Tibial nerve (tissue), 4 donors: ENCODE measurements around the gene VSTM2L. TPM values are rescaled to one million over a fixed set of nuclear protein-coding genes. Genes with fewer than 3 reads are reported as not detected.

Experiments used
- DNase-seq, 2 donors: peaks; one replicate each; pipeline ENCODE4 v3.0.0-alpha.2; 2019; ENCODE audit warnings: low spot score in 2 of 2
- H3K27ac ChIP-seq, 4 donors: fragments of 200-600 bp; sonication (generic) in 3 of 4; one replicate each; pipeline ENCODE4 v1.5.1; 2017 to 2019; ENCODE audit warnings: mild to moderate bottlenecking in 1 of 4
- H3K27me3 ChIP-seq, 2 donors: fragments of 200-600 bp; sonication (generic) in 1 of 2; one replicate each; pipeline versions ENCODE4 v1.5.1 to v1.6.0; 2017 to 2019
- H3K36me3 ChIP-seq, 3 donors: fragments of 200-600 bp; sonication (generic); one replicate each; pipeline ENCODE4 v1.5.1; 2018 to 2019
- H3K4me1 ChIP-seq, 4 donors: fragments of 200-600 bp; sonication (generic) in 3 of 4; one replicate each; pipeline ENCODE4 v1.5.1; 2017 to 2019
- H3K4me3 ChIP-seq, 4 donors: fragments of 200-600 bp; sonication (generic) in 3 of 4; one replicate each; pipeline ENCODE4 v1.5.1; 2017 to 2019; ENCODE audit warnings: mild to moderate bottlenecking in 1 of 4, moderate library complexity in 1 of 4
- H3K9me3 ChIP-seq, 4 donors: fragments of 200-600 bp; sonication (generic) in 3 of 4; one replicate each; pipeline ENCODE4 v1.5.1; 2017 to 2019
- EP300 ChIP-seq, 2 donors: sonication (generic); formaldehyde crosslinking; IDR thresholded peaks; one replicate each; pipeline ENCODE4 v1.6.1; 2017; ENCODE audit warnings: antibody characterized with exemption in 2 of 2, mild to moderate bottlenecking in 1 of 2
- POLR2A ChIP-seq, 2 donors: fragments of 450-650 bp; IDR thresholded peaks; one replicate each; pipeline ENCODE4 v1.6.1; 2017; ENCODE audit warnings: antibody characterized with exemption in 2 of 2, mild to moderate bottlenecking in 2 of 2, moderate library complexity in 2 of 2
- WGBS, 2 donors: methylation state at CpG; one replicate each; pipeline ENCODE4 v1.1.5; 2018; 5-methylcytosine and 5-hydroxymethylcytosine counted together
- total RNA-seq, 4 donors: library from RNA; depleted of rRNA; stranded (reverse); fragments of >200 nt; gene quantifications; one replicate each; pipeline ENCODE4 v1.1.0, GENCODE V29; 2016
- TF ChIP-seq, protein P1 (sequence below), 5 experiments: fragments of 200-600 bp in 3 of 5; fragments of 450-650 bp in 2 of 5; sonication (generic) in 3 of 5; IDR thresholded peaks; one replicate each; pipeline ENCODE4 v1.5.1; 2016 to 2019; ENCODE audit warnings: antibody characterized with exemption in 5 of 5, mild to moderate bottlenecking in 3 of 5, moderate library complexity in 2 of 5

Gene VSTM2L
- total RNA-seq, 4 donors from 2014 or later = 0.44 TPM; not detected in 3

DNA sequence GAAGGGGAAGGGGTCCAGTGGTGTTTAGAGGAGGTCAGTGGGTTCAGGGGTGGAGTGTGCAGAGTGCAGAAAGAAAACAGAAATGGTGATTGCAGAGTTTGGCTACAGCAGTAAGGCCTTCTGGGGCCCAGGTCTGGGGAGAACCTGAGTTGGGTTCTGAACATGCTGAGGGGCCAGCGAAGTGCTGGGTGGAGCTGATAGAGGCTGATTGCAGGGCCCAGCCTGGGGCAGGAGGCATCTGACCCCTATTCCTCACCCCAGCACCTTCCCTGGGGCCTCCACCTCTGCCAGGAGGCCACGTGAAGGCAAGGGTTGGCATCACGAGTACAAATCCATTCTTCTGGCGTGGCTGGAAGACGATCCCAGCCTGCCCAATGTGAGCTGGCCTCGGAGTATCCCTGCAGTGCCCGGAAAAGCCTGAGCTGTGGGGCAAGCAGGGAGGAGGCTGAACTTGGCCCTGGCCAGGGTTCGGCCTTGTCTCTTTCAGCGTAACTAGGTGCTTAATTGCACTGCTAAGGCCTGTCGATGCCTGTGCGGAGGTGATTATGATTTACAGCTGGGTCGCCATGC, 35.3 kb downstream of the VSTM2L start:
- no peak overlapping the region for H3K27ac ChIP-seq
- H3K4me3 ChIP-seq = no peak overlapping the region
- 68 to 74% methylated on average over 12 of the region's 12 CpGs for WGBS, 2 donors
- peaks cover 0 to 4% (median 0%) of the 10 kb centered on the region in 4 donors for H3K9me3 ChIP-seq
- TF ChIP-seq POLR2A (IDR thresholded peaks at IDR 0.05) = no peak
- TF ChIP-seq EP300 (IDR thresholded peaks at IDR 0.05) = no peak
- TF ChIP-seq, protein P1, sequence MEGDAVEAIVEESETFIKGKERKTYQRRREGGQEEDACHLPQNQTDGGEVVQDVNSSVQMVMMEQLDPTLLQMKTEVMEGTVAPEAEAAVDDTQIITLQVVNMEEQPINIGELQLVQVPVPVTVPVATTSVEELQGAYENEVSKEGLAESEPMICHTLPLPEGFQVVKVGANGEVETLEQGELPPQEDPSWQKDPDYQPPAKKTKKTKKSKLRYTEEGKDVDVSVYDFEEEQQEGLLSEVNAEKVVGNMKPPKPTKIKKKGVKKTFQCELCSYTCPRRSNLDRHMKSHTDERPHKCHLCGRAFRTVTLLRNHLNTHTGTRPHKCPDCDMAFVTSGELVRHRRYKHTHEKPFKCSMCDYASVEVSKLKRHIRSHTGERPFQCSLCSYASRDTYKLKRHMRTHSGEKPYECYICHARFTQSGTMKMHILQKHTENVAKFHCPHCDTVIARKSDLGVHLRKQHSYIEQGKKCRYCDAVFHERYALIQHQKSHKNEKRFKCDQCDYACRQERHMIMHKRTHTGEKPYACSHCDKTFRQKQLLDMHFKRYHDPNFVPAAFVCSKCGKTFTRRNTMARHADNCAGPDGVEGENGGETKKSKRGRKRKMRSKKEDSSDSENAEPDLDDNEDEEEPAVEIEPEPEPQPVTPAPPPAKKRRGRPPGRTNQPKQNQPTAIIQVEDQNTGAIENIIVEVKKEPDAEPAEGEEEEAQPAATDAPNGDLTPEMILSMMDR (IDR thresholded peaks at IDR 0.05) = no peak
- H3K4me1 ChIP-seq = no peaks in the 10 kb centered on the region
- H3K36me3 ChIP-seq = no peaks in the 10 kb centered on the region
- no peaks in the 10 kb centered on the region for H3K27me3 ChIP-seq
- no peak for DNase-seq

DNA sequence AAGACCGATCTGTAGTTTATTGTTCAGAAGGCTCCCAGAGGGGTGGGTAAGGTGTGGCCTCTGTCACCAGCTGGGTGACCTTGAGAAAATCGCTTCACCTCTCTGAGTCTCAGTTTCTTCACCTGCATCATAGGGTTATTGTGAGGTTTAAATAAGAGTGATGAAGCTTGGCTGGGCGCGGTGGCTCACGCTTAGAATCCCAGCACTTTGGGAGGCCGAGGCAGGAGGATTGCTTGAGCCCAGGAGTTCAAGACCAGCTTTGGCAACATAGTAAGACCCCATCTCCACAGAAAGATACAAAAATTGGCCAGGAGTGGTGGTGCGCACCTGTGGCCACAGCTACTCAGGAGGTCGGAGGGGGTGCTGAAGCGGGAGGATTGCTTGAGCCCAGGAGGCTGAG, 36.0 kb downstream of the VSTM2L start:
- H3K36me3 ChIP-seq = no peaks in the 10 kb centered on the region
- no peak overlapping the region for H3K4me3 ChIP-seq
- peaks cover 0 to 4% (median 0%) of the 10 kb centered on the region in 4 donors for H3K9me3 ChIP-seq
- DNase-seq = no peak
- H3K27me3 ChIP-seq = no peaks in the 10 kb centered on the region
- WGBS, 2 donors = 93 to 95% methylated on average over 9 of the region's 9 CpGs
- no peak overlapping the region for H3K27ac ChIP-seq
- no peak for TF ChIP-seq EP300 (IDR thresholded peaks at IDR 0.05)
- no peaks in the 10 kb centered on the region for H3K4me1 ChIP-seq

DNA sequence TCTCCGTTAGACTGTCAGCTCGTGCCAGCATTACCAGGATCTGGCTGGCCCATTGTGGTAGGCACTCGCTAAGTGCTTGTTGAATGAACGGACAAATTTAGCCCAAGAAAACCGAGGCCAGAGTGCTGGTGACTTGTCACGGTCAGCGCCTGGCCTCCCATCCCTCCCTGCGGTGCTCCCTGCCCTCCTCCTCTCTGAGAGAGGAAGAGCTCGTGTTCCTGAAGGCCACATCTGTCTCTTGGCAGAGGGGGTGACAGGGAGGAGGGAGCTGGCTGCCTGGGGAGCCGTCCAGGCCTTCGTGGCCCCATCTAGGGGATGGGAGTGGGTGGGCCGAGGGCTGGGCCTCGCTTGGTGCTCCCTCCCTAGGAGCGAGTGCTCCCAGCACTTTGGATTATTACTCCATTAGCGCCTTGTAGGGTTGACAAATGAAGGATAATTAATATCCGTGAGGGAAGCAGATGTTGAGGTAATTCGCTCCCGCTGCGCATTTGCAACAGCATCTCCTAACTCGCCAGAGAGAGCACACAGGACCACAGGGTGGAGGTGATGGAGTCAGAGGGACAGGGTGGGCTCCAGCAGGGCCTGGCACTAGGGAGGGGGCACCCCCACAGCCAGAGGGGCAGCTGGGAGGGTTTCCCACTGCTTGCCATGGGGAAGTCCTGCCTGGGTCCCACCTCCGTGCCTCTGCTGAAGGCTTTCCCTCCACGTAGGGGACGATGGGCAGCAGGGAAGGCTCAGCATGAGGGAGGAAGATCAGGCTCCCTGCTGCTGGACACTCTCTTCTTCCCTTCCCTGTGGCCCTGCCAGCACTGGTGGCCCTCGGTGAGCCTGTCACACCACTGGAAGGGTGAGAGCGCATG, 37.0 kb downstream of the VSTM2L start:
- H3K27me3 ChIP-seq = no peaks in the 10 kb centered on the region
- no peak overlapping the region for H3K27ac ChIP-seq
- no peak overlapping the region for H3K4me3 ChIP-seq
- no peak for DNase-seq
- no peaks in the 10 kb centered on the region for H3K4me1 ChIP-seq
- WGBS, 2 donors = 76 to 78% methylated on average over 22 to 24 of the region's 25 CpGs
- H3K9me3 ChIP-seq = peaks cover 0 to 4% (median 0%) of the 10 kb centered on the region in 4 donors
- H3K36me3 ChIP-seq = no peaks in the 10 kb centered on the region
- no peak for TF ChIP-seq EP300 (IDR thresholded peaks at IDR 0.05)

DNA sequence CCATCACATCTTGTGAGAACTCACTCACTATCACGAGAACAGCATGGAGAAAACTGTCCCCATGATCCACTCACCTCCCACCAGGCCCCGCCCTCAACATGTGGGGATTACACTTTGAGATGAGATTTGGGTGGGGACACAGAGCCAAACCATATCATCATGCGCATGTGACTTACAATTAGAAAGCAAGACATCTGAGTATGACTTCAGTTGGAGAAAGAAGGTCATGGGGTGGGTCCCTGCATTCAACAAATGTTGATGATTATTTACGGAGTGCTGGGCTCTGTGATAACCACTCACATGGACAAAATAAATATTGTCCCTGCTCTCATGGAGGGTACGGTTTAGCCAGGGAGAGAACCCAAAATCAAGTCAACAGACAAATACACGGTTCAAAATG, 37.9 kb downstream of the VSTM2L start:
- Histone ChIP-seq H3K4me3 (no peak overlapping the region), H3K27ac (no peak overlapping the region), H3K9me3 (peaks cover 0 to 4% (median 0%) of the 10 kb centered on the region in 4 donors), H3K4me1 (no peaks in the 10 kb centered on the region), H3K27me3 (no peaks in the 10 kb centered on the region), H3K36me3 (no peaks in the 10 kb centered on the region)
- DNase-seq = no peak
- WGBS, 2 donors = 64 to 70% methylated on average over 6 of the region's 6 CpGs
- TF ChIP-seq EP300 (IDR thresholded peaks at IDR 0.05) (no peak), POLR2A (IDR thresholded peaks at IDR 0.05) (no peak)
- TF ChIP-seq, protein P1 (IDR thresholded peaks at IDR 0.05) = no peak

DNA sequence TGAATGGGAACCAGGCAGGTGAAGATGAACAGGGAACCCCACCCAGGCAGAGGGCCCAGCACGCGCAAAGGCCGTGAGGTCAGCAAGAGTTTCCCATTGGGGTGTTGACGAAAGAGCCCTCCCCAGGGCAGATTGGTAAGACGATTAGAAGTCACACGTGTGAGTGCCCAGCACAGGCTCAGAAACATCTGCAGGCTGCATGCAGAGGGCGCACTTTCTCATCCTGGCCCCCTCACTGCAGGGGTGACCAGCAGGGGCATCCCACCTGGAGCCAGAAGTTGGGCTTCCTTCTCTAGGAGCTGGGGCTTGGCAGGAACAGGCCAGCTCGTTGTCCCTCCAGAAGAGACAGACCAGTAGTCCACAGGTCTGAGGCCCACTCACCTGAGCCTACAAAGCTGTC, 38.4 kb downstream of the VSTM2L start:
- H3K4me1 ChIP-seq = no peaks in the 10 kb centered on the region
- no peak for TF ChIP-seq EP300 (IDR thresholded peaks at IDR 0.05)
- no peak for TF ChIP-seq POLR2A (IDR thresholded peaks at IDR 0.05)
- TF ChIP-seq, protein P1 (IDR thresholded peaks at IDR 0.05) = no peak
- no peaks in the 10 kb centered on the region for H3K27me3 ChIP-seq
- H3K27ac ChIP-seq = no peak overlapping the region
- 62 to 68% methylated on average over 8 of the region's 8 CpGs for WGBS, 2 donors
- no peak for DNase-seq
- peaks cover 0 to 4% (median 0%) of the 10 kb centered on the region in 4 donors for H3K9me3 ChIP-seq
- no peaks in the 10 kb centered on the region for H3K36me3 ChIP-seq
- H3K4me3 ChIP-seq = no peak overlapping the region

DNA sequence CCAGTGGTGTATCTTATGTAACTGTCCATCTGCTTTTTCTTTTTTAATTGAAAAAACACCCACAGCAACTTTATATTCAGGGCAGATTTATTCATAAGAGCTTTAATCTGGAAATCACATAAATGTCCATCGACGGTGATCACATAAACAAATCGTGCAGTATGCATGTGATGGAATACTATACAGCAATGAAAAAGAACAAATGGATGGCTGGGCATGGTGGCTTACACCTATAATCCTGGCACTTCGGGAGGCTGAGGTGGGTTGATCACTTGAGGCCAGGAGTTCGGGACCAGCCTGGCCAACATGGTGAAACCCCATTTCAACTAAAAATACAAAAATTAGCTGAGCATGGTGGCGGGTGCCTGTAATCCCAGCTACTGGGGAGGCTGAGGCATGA, 39.1 kb downstream of the VSTM2L start:
- Histone ChIP-seq H3K27me3 (no peaks in the 10 kb centered on the region), H3K36me3 (no peaks in the 10 kb centered on the region), H3K4me3 (no peak overlapping the region), H3K4me1 (no peaks in the 10 kb centered on the region), H3K27ac (no peak overlapping the region), H3K9me3 (peaks cover 0 to 5% (median 0%) of the 10 kb centered on the region in 4 donors)
- TF ChIP-seq, protein P1 (IDR thresholded peaks at IDR 0.05) = no peak
- TF ChIP-seq EP300 (IDR thresholded peaks at IDR 0.05) (no peak), POLR2A (IDR thresholded peaks at IDR 0.05) (no peak)
- DNase-seq = no peak
- WGBS, 2 donors = 85 to 94% methylated on average over 6 of the region's 6 CpGs
